Activated naive CD8-positive, alpha-beta T cell treated with anti-CD3 and anti-CD28 coated beads, Interleukin-2, amount 50 U/mL, for 16 hours (primary cell): ENCODE results near the gene PHC2.
A peak's percentile ranks its signal among the peaks of the same experiment; 100 is the strongest.

Source experiments
- DNase-seq: peaks from one replicate; pipeline ENCODE4 v3.0.0-alpha.2; 2020; ENCODE audit warnings: low read depth, low spot score

The PHC2 gene, protein sequence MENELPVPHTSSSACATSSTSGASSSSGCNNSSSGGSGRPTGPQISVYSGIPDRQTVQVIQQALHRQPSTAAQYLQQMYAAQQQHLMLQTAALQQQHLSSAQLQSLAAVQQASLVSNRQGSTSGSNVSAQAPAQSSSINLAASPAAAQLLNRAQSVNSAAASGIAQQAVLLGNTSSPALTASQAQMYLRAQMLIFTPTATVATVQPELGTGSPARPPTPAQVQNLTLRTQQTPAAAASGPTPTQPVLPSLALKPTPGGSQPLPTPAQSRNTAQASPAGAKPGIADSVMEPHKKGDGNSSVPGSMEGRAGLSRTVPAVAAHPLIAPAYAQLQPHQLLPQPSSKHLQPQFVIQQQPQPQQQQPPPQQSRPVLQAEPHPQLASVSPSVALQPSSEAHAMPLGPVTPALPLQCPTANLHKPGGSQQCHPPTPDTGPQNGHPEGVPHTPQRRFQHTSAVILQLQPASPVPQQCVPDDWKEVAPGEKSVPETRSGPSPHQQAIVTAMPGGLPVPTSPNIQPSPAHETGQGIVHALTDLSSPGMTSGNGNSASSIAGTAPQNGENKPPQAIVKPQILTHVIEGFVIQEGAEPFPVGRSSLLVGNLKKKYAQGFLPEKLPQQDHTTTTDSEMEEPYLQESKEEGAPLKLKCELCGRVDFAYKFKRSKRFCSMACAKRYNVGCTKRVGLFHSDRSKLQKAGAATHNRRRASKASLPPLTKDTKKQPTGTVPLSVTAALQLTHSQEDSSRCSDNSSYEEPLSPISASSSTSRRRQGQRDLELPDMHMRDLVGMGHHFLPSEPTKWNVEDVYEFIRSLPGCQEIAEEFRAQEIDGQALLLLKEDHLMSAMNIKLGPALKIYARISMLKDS

GRCh38 chr1:33430692-33431593, at the start of gene PHC2:
Gene PHC2 (minus strand): TSS chr1:33431095. CDS start chr1:33375539, 55,556 bp downstream.
- DNase-seq = peak; percentile 94

- no peak for DNase-seq
Observed at GRCh38 chr1:33477451-33477850, 46.6 kb upstream of the PHC2 start.

- no peak for DNase-seq
Observed at GRCh38 chr1:33473900-33474299, 43.0 kb upstream of the PHC2 start.

DNA sequence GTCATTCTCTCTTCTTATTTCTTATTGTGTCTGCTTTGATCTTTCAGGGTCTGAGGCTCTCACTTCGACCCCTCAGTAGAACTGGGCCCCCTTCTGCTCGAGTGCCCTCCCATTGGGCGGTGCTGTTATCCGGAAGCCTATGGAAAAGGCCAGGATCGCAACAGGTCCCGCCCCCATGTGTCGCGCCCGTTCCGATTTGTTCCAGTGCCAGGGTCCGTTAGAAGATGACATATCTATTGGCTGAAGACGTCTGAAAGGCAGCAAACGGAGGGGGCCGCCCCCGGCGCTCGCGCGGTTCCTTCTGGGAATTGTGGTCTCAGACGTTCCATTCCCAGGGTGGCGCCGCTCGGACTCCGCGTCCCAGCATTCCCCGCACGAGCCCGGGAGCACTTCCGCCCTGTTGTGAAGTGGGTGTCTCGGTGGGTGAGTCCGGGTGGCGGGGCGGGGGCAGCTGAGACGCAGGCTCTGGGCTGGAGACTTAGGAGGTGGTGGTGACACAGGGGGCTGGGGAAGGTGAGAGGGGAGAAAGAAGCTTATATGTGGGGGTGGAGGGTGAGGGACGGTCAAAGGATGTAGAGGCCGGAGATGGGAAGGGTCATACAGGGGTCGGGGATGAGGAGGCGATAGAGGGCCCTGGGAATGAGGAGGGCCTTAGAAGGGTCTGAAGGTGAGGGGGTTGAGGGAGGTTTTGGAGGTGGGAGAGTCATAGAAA, 41.5 kb upstream of the PHC2 start, which contains the start of gene ZSCAN20:
Gene ZSCAN20 (plus strand): TSS at position 377 of the 712 bp plus-strand sequence. CDS start 6,644 bp downstream, outside the sequence.
- DNase-seq = peak; percentile 84

GRCh38 chr1:33471416-33471815, 40.5 kb upstream of the PHC2 start:
- no peak for DNase-seq

GRCh38 chr1:33470495-33471012, 39.7 kb upstream of the PHC2 start:
- DNase-seq = peak; percentile 9

DNA sequence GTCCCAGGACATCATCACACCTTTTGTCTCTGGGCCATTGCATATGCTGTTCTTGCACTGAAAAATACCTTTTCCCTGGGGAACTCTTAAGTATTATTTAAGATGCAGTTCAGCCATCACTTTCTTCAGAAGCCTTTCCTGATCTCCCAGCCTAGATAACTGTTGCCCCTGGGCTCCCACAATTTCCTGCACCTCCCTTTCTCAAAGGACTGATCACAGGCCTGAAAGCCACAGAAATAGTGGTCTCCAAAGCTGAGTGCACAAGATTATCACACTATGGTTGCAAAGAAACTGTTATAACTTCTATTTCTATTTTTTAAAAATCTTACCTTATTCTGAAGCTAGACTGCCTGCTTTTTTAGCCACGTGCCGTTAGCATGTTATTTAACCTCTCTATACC, 38.8 kb upstream of the PHC2 start:
- DNase-seq = no peak

GRCh38 chr1:33468967-33469366, 38.1 kb upstream of the PHC2 start:
- DNase-seq = no peak

DNA sequence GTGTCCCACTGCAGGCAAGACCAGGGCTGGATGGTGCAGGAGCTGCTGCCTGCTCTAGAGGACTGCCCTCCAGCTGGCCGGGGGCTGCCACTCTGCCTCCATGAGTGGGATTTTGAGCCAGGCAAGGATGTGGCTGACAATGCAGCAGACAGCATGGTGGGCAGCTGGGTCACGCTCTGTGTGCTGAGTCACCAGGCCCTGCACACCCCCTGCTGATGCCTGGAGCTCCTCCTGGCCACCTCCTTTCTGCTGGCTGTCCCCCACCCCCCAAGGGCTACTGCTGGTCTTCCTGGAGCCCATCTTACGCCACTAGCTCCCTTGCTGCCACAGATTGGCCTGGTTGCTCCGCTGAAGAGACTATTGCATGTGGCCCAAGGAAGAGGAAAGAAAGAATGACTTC, 37.6 kb upstream of the PHC2 start:
- DNase-seq = no peak

- DNase-seq = no peak
Observed at GRCh38 chr1:33468011-33468410, 37.1 kb upstream of the PHC2 start.

DNA sequence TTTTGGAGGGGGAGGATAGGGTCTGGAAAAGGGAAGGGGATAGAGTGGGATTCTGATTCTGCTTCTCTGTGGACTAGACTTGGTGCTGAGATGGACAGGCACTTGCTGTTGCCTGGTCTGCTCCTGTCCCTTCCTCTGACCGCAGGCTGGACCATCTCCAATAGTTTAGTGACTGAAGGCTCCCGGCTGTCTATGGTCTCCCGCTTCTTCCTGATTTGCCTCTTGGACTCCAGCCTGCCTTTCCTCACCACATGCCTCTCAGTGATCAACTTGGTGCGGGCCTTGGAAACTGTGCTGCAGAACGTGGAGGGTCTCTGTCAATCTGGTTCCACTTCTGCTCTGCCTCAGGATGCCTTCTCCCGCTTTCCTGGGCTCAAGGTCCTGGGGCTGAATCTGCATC, 35.3 kb upstream of the PHC2 start:
- no peak for DNase-seq

DNA sequence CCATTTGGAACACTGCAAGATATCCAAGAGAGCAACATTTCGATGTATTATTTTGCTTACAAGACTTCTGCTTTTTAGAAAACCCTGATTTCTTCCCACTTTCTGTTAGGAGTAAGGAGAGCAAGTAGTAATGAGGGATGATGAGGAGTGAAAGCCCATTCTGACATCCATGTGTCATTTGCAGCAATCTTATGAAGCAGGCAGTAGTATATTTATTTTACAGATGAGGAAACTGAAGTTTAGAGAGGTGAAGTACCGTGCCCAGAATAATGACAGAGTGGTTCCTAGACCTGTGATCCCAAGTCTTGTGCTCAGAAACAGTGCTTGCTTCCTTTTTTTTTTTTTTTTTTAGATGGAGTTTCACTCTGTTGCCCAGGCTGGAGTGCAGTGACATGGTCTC, 34.4 kb upstream of the PHC2 start:
- no peak for DNase-seq

DNA sequence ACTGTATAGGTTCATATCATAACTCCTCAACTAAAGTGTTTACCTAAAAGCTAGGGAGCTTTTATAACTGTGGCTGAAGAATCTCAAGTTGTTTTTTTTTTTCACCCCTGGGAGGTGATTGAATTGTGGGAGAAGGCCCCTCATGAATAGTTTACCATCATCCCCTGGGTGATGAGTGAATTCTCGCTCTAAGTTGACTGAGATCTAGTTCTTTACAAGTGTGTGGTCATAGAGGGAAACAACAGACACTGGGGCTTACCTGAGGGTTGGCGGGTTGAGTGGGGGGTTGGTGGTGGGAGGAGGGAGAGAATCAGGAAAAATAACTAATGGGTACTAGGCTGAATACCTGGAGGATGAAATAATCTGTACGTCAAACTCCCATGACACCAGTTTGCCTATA, 33.7 kb upstream of the PHC2 start:
- no peak for DNase-seq

DNA sequence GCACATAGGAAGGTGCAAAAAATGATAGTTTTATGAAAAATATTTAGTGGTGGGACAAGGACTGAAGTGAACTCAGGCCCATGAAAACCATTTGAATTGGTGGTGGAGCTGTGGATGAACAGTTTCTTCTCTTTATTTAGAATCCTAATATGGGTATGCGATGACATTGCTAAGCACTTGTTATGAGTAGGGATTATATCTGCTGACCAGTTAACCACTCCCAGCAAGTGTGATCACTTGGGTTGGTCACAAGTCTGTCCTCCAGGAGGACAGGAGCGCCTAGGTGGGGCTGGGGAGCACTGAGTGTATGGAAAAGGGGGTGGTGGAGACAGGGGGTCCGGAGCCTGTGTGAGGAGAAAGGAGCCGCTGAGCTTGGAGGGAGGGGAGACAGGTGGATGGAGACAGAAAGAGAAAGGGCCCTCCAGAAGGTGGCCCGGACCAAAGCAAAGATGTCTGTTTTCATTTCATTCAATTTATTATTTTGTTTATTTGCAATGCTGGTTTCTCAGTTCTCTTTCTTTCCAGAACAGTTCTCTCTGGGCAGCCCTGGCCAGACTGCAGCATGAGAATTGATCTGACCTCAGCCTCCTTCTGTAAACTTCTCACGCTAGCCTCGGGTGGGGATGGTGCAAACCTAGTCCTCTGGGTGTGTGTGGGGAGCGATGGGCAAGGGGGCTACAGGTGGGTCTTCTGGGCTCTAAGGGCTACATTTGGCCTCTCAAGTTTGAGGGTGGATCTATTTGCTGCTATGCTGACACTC, 31.7 kb upstream of the PHC2 start:
- DNase-seq = no peak

- DNase-seq = no peak
Observed at GRCh38 chr1:33460947-33461629, 30.2 kb upstream of the PHC2 start.

GRCh38 chr1:33460144-33460543, 29.2 kb upstream of the PHC2 start:
- no peak for DNase-seq

DNA sequence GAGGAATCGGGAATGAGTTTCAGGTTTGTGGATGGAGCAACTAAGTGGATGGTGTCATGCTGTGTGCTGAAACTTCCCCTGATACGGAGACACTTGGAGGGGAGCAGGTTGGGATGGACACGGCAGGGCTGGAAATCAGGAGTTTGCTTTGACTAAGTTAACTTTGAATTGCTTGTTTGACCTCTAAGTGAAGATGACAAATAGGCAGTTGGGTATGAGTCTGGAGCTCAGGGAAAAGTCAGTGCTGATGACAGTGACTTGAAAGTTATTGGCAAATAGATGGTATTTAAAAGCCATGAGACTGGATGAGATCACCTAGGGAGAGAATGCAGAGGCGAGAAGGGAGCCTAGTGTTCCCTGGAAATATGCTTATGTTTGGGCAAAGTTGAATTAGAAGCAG, 28.8 kb upstream of the PHC2 start:
- DNase-seq = no peak

- DNase-seq = no peak
Observed at GRCh38 chr1:33456502-33456886, 25.6 kb upstream of the PHC2 start.
